GM20431 (cell line): ENCODE data around the gene RAD54L2.
"Not testable (repeated sequence)": the region's sequence is repeated elsewhere in the genome, so short reads cannot be mapped to it uniquely, and the experiment has no call there.

Experiments
- in situ Hi-C: fragments of 300-500 bp; cut with MseI, MboI; formaldehyde crosslinking; loops from one replicate; pipeline ENCODE4 v1.15.0; 2020; ENCODE audit warnings: low sequenced_read_pairs; ENCODE audit not compliant: unreplicated experiment

The RAD54L2 gene

GRCh38 chr3:51538459-51539290, at the start of gene RAD54L2:
TSS of gene RAD54L2 (plus strand) at chr3:51538719. CDS start at chr3:51590421, 51,702 bp downstream.
- in situ Hi-C loops, result no loop called here

DNA sequence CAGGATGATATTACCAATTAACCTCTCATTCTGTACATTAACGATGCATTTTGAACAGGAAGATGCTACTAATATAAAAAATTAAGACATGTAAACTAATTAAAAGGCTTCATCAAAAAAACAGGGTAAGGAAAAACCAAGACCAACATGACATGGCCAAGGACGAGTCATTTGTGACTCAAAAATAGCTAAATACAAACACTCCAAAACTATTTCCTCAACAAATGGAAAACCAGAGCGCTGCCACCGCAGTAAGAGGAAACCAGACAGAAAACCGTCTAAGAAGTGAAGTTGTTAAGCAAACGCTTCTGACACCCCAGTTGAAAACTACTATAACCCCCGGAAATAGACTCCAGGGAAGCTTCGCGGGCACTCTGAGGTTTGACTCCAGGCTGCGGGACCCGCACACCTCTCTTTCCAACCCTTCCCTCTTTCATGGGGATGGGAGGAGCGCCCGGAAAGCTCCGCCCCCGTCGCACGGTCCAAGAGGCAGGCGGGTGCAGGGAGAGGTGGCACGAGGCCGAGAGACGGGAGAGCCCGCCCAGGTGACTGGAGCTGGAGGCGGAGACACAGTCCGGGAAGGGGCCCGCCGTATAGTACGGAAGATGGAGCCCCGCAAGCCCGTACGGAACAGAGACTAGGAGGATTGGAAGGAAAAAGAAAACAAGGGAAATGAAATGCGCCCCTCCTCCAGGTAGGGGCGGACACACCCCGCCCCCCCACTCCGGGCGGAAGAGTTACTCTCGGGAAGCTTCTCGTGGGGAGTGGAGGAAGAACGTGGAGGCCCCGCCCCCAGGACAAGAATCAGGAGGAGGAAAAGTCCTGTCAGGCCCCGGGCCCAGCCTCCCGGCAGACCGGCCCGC, 39.4 kb upstream of the RAD54L2 start:
- in situ Hi-C loops, result no loop called here

DNA sequence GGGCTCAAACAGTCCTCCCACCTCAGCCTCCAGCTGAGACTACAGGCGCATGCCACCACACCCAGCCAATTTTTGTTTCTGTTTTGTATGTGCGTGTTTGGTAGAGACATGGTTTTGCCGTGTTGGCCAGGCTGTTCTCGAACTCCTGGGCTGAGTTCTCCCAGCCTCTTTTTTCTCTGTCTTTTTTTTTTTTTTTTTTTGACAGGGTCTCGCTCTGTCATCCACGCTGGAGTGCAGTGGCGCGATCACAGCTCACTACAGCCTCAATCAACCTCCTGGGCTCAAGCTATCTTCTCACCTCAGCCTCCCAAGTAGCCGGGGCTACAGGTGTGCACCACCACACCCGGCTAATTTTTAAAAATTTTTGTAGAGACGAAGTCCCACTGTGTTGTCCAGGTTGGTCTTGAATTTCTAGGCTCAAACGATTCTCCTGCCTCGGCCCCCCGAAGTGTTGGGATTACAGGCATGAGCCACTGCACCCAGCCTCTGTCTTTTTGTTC, 37.8 kb upstream of the RAD54L2 start:
- in situ Hi-C loops, result loop anchor here (10.0 kb wide), 1 partner anchor 184 kb away; no protein-coding TSS in a partner anchor

- in situ Hi-C loops, result loop anchor here (10.0 kb wide), 1 partner anchor 183 kb away; no protein-coding TSS in a partner anchor
Measured at GRCh38 chr3:51501833-51502561, 36.5 kb upstream of the RAD54L2 start.

DNA sequence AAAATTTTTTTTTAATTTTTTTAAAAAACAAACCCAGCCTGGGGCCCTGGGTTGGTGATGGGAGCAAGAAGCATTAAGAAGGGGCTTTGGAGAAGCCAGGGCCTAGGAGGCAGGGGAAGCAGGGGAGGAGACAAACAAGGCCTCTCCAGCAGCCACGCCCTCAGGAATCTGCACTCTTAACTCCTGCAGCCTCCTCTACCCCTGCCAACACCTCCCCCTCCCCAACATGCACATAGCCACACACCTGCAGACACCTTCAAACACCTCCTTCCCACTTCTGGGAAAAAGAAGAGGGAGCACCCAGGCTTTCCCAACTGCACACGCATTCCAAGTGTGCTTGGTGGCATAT, 36.0 kb upstream of the RAD54L2 start:
- in situ Hi-C loops, result loop anchor here (10.0 kb wide), 1 partner anchor 182 kb away; no protein-coding TSS in a partner anchor

- in situ Hi-C loops, result loop anchor here (10.0 kb wide), 1 partner anchor 182 kb away; no protein-coding TSS in a partner anchor
Measured at GRCh38 chr3:51503007-51503406, 35.5 kb upstream of the RAD54L2 start.

DNA sequence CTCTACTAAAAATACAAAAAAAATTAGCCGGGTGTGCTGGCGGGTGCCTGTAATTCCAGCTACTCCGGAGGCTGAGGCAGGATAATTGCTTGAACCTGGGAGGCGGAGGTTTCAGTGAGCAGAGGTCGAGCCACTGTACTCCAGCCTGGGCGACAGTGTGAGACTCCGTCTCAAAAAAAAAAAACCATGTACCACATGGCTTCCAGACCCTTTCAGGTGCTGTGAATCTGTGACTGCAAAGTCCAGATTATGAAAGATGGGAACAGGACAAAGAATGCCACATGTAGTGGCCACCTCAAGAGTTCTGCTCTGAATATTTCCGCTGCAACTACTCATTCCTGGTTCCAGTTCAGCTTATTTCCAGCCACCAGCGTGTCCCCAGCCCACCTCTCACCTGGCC, 30.3 kb upstream of the RAD54L2 start:
- in situ Hi-C loops, result loop anchor here (10.0 kb wide), 1 partner anchor 177 kb away; no protein-coding TSS in a partner anchor

DNA sequence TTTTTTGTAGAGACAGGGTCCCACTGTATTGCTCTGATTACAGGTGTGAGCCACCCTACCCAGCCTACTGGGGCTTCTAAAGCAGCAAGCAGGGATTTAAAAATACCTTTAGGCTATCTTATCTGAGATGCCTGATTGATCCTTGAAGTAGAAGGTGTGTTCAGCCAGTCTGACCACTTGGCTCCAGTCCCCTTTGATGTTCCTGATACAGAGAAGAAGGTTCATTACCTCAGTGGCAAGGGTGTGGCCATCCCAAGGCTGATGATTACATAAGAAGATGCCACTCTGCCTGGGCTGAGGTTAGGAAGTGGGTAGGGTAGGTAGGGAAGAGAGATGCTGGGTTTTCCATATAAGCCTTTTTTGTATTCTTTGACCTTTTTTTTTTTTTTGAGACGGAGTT, 27.5 kb upstream of the RAD54L2 start:
- in situ Hi-C loops, result no loop called here

- in situ Hi-C loops, result no loop called here
Measured at GRCh38 chr3:51514210-51514609, 24.3 kb upstream of the RAD54L2 start.

GRCh38 chr3:51519848-51520247, 18.7 kb upstream of the RAD54L2 start:
- in situ Hi-C loops, result no loop called here

DNA sequence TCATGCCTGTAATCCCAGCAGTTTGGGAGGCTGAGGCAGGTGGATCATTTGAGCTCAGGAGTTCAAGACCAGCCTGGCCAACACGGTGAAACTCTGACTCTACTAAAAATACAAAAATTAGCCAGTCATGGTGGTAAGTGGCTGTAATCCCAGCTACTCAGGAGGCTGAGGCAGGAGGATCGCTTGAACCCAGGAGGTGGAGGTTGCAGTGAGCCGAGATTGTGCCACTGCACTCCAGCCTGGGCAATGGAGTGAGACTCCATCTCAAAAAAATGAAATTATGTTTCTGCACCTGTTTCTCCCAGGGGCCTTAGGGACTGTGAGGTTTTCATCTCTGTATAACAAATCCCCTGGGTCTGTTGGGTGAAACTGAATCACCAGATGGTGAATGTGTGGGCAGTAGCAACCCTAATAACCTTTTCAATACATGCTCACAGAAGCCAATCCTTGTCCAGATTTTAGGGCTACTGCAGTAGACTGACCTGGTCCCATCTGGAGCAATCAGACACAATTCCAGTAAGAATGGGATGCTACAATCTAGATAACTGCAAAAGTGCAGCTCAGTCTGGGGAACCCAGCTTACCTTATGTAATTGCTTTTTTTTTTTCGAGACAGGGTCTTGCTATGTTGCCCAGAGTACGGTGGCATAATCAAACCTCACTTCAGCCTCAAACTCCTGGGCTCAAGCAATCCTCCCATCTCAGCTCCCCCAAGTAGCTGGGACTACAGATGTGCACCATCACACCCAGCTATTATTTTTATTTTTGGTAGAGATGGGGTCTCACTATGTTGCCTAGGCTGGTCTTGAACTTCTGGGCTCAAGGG, 17.4 kb upstream of the RAD54L2 start:
- in situ Hi-C loops, result not testable (repeated sequence)

- in situ Hi-C loops, result no loop called here
Measured at GRCh38 chr3:51522273-51522962, 16.1 kb upstream of the RAD54L2 start.

GRCh38 chr3:51524874-51525273, 13.6 kb upstream of the RAD54L2 start:
- in situ Hi-C loops, result not testable (repeated sequence)

DNA sequence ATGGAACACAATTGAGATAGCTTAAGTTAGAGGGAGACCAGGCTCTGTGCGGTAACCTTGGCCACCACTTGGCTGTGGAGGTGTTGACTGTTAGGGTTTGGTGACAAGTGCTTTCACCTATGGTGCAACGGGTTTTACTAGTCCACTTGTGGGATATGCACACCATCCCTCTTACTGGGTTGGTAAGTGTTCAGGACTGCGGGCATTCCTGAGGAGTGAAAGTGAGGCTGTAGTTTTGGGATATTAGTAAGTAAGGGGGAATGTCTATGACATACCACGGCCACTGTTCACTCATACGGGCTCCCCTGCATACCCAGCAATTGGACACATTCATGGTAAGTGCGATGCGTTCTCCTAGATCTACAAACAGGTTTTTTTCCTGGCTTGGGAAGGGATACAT, 8.0 kb upstream of the RAD54L2 start:
- in situ Hi-C loops, result no loop called here

DNA sequence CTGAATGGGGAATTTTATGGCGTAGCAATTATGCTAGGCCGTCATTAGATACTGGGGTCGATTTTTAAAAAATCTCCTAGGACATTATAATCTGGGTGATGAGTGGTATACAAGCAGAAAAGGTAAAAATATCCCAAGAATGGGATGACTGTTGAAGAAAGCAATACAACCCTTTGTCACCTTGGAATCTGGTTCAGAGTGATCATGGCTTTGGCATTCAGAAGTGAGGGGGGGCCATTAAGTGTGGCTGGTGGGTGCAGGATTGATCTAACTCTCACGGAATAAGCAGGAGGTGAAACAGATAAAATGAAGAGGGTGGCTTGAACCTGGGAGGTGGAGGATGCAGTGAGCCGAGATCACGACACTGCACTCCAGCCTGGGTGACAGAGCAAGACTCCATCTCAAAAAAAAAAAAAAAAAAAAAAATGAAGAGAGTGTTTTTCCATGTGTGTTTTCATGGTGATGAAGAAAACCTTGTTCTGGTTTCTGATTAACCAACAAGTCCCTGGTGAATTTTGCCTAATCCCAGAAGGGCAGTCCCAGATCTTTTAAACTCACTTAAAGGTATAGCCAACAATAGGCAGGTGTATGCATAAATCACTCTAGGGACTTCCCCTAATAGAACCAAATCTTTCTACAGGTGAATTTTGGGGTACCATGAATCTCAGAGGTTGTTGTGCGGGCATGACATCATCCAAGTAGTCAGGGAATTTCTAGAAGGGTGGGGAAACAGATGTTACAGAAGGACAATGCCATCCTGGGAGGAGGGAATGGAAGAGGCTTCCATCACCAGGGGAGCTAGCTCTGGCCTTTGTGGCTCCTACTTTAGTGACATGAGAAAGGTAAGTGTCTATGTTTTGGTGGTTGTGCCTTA, 3.1 kb upstream of the RAD54L2 start:
- in situ Hi-C loops, result no loop called here

DNA sequence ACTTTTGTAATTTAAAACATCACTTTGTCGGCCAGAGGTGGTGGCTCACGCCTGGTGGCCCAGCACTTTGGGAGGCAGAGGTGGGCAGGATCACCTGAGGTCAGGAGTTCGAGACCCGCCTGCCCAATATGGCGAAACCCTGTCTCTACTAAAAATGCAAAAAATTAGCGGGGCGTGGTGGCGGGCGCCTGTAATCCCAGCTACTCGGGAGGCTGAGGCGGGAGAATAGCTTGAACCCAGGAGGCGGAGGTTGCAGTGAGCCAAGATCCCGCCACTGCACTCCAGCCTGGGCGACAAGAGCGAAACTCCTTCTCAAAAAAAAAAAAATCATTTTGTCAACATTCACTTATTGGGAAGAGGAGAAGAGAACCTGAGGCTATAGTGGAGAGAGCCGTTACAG, 888 bp upstream of the RAD54L2 start:
- in situ Hi-C loops, result not testable (repeated sequence)

GRCh38 chr3:51538115-51538458, 432 bp upstream of the RAD54L2 start:
- in situ Hi-C loops, result no loop called here
